Epithelial cell of prostate (primary cell): ENCODE results near the gene SH2D1B.
A peak's percentile ranks its signal among the peaks of the same experiment; 100 is the strongest.
"Not testable (repeated sequence)": the region's sequence is repeated elsewhere in the genome, so short reads cannot be mapped to it uniquely, and the experiment has no call there.

Source experiments
- DNase-seq: peaks from one replicate; pipeline ENCODE4 v3.0.0-alpha.2; 2011; ENCODE audit warnings: low read depth, low spot score
- H3K27ac ChIP-seq: fragments of 450-650 bp; 2 replicates; pipeline ENCODE4 v1.5.1; 2017; ENCODE audit warnings: mild to moderate bottlenecking

Gene SH2D1B

GRCh38 chr1:162366671-162367070 lies 45.3 kb downstream of the SH2D1B start:
- DNase-seq = no peak
- no peak overlapping the region for H3K27ac ChIP-seq

- DNase-seq = no peak
- no peak overlapping the region for H3K27ac ChIP-seq
Measured at GRCh38 chr1:162366149-162366548, 45.8 kb downstream of the SH2D1B start.

GRCh38 chr1:162365284-162366020 lies 46.5 kb downstream of the SH2D1B start:
- DNase-seq = no peak
- H3K27ac ChIP-seq = no peak overlapping the region

DNA sequence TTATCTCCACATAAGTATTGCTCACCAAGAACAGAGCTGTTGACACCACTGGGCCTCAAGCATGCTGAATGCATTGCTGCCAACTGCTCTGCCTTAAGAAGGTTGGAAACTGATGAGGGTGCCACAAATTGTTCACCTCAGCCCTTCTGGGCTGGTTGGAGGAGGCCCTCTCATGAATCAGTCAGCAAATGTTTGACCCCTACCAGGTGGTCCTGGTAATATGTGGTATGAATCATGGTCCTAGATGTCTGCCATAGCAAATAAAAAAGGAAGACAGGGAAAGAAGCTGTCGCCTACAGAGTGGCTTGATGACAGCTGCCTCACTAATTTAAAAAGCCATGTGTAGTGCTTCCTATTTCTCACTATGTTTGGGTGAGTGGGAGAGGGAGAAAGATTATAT lies 47.4 kb downstream of the SH2D1B start:
- no peak for DNase-seq
- H3K27ac ChIP-seq = no peak overlapping the region

GRCh38 chr1:162363823-162364222 lies 48.1 kb downstream of the SH2D1B start:
- no peak overlapping the region for H3K27ac ChIP-seq
- no peak for DNase-seq

DNA sequence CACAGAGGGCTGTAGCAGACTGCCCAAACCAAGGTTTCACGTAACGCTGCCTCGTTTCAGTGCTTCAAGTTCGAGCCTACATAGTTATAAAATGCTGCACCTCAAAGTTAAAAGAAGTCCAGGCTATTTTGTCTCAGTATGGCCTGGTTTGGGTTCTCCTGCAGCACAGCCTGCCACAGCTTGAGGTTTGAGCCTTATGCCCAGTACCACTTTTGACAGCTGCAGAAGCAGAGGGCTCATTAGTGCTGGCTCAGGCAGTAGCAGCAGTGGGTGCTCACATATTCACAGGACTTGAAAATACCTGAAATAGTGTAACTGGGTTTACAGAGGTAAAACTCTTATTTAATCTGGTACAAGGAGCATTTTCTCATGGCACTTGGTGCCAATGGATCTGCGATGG lies 50.6 kb downstream of the SH2D1B start:
- no peak overlapping the region for H3K27ac ChIP-seq
- DNase-seq = no peak

GRCh38 chr1:162360874-162361260 lies 51.1 kb downstream of the SH2D1B start:
- H3K27ac ChIP-seq = no peak overlapping the region
- DNase-seq = no peak

GRCh38 chr1:162360237-162360873 lies 51.6 kb downstream of the SH2D1B start:
- no peak for DNase-seq
- H3K27ac ChIP-seq = no peak overlapping the region

- no peak for DNase-seq
- H3K27ac ChIP-seq = no peak overlapping the region
Measured at GRCh38 chr1:162359523-162360236, 52.3 kb downstream of the SH2D1B start.

GRCh38 chr1:162358928-162359327 lies 53.0 kb downstream of the SH2D1B start:
- no peak for DNase-seq
- no peak overlapping the region for H3K27ac ChIP-seq

DNA sequence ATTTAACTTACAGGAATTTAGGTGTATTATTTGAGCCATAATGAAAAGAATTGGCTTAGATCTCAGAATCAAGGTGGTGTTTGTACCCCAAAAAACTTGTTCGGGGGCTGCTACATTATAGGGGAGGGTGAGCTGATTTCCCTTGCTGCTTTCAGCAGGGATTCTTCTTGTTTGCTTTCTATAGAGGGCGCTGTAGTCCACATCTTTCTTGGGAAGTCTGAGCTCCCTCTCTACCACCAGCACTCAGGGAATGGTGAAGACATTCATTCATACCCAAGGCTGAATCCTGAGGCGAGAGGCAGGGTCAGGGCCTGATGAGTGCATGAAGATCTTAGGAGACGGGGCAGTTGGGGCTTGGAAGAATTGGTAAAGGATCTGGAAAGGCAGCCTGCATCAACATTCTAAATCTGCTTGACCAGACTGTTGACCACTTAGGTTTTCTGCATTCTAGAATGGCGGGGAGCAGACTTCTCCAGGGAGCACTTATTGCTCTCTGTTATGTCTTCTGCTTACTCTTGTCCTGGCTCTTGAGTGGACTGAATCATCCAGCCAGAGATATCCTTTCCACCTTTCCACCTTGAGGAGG lies 54.2 kb downstream of the SH2D1B start:
- DNase-seq = no peak
- no peak overlapping the region for H3K27ac ChIP-seq

GRCh38 chr1:162353702-162354101 lies 58.2 kb downstream of the SH2D1B start:
- no peak overlapping the region for H3K27ac ChIP-seq
- no peak for DNase-seq

DNA sequence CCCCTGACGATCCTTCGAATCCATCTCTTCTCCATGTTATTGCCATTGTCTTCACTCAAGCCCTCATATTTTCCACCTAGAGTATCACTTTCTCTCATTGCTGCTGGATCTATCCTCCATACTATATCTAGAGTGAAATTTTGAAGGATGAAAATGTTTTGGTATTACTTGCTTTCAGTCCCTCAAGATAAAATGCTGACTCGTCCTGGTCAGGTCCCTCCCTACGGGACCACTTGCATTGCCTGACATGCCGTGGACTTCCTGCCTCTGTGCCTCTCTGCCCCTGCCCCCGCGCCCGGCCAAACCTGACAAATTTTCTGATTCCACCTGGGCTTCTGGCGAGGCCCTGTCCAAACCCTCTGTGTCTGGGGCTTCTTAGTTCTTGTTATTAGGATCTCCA lies 58.9 kb downstream of the SH2D1B start:
- DNase-seq = no peak
- no peak overlapping the region for H3K27ac ChIP-seq

- not testable (repeated sequence) for DNase-seq, H3K27ac ChIP-seq
Measured at GRCh38 chr1:162351874-162352273, 60.1 kb downstream of the SH2D1B start.

DNA sequence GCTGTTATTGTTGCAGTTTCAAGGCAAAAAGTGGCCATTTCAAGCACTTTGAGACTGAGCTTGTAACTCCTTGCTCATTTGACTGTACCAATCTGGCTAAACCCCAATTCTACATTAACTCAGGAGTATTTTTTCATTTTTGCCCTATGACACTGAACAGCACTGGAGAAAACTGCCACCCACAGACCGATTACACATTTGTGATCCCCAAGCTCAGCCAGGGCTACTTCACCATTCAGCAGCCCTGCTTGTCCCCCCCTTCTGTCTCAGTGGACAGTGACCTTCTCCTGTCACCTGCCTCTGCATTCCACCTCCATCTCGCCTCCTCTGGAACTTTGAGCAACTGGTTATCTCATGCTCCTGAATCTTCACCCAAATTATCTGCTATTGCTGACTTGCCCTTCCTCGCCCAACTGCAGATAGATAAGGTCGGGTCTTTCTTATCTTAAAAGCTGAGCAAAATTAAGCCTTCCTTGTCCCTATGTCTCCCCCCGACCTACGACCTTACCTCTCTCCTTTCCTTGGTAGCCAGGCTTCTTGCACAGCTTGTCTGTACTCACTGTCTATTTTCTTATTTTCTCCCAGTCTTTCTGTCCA lies 60.6 kb downstream of the SH2D1B start:
- DNase-seq = no peak
- H3K27ac ChIP-seq = no peak overlapping the region

DNA sequence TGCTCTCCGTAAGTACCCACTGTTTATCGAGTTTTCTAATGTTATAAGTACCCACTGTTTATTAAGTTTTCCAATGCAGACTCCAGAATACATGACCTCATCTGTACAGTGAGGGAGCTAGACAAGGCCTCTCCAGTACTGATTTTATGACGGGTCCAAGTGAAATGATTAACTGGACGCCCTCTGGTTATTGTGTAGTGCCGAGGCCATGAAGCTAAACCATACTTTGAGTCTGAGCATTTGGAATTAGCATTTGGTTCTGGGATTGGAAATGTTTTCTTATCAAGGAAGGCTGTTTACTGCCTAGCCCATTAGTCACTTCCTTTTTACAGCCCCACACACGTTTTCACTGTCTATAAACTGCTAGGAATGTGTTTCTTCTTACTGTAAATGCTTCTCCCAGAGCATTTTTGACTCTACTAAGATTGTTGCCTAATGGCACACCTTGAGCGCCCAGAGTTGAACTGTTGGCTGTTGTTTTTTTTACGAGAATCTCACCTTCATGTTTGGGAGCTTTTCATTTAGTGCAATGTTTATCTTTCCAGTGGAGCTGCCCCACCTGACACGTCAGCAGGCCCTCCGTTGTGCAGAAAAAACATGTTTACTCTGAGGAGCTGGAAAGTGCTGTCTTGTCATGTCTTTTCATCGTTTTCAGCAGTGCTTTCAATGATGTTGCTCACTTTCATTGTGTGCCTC lies 62.2 kb downstream of the SH2D1B start:
- DNase-seq = peak; percentile 82
- peak overlapping the region; percentile 94 for H3K27ac ChIP-seq

GRCh38 chr1:162347281-162347680 lies 64.7 kb downstream of the SH2D1B start:
- DNase-seq = no peak
- H3K27ac ChIP-seq = no peak overlapping the region
